Hepatocyte (in vitro differentiated cells): ENCODE data around the gene NFIX. TPM values are rescaled to one million over a fixed set of nuclear protein-coding genes. Genes with fewer than 3 reads are reported as not detected.

ENCODE experiments used
- DNase-seq: peaks from one replicate; pipeline ENCODE4 v3.0.0-alpha.2; 2016; ENCODE audit warnings: low spot score
- H2AFZ ChIP-seq: fragments of 200-600 bp; sonication (generic); 2 replicates; pipeline ENCODE4 v1.6.0; 2016; ENCODE audit warnings: antibody characterized with exemption, mild to moderate bottlenecking
- H3K27ac ChIP-seq: fragments of 200-600 bp; sonication (generic); 2 replicates; pipeline ENCODE4 v1.5.1; 2016; ENCODE audit warnings: mild to moderate bottlenecking
- H3K27me3 ChIP-seq: fragments of 200-600 bp; sonication (generic); 2 replicates; pipeline ENCODE4 v1.6.1; 2016
- H3K36me3 ChIP-seq: fragments of 200-600 bp; sonication (generic); replicated peaks from 2 replicates; pipeline ENCODE4 v1.5.1; 2016; ENCODE audit warnings: low read depth; ENCODE audit not compliant: insufficient read depth
- H3K4me1 ChIP-seq: fragments of 200-600 bp; sonication (generic); 2 replicates; pipeline ENCODE4 v1.5.1; 2016; ENCODE audit warnings: mild to moderate bottlenecking, moderate library complexity; ENCODE audit not compliant: insufficient read depth
- H3K4me2 ChIP-seq: fragments of 200-600 bp; sonication (generic); 2 replicates; pipeline ENCODE4 v1.6.0; 2016
- H3K4me3 ChIP-seq: fragments of 200-600 bp; sonication (generic); 2 replicates; pipeline ENCODE4 v1.5.1; 2016; ENCODE audit warnings: mild to moderate bottlenecking
- H3K79me2 ChIP-seq: fragments of 200-600 bp; sonication (generic); 2 replicates; pipeline ENCODE4 v1.6.0; 2017; ENCODE audit warnings: mild to moderate bottlenecking
- H3K9me2 ChIP-seq: fragments of 200-600 bp; sonication (generic); replicated peaks from 2 replicates; pipeline ENCODE4 v1.6.0; 2017; ENCODE audit warnings: mild to moderate bottlenecking; ENCODE audit not compliant: insufficient read depth
- H3K9me3 ChIP-seq: fragments of 200-600 bp; sonication (generic); 2 replicates; pipeline ENCODE4 v1.5.1; 2016; ENCODE audit warnings: low read depth, mild to moderate bottlenecking
- H4K20me1 ChIP-seq: fragments of 200-600 bp; sonication (generic); 2 replicates; pipeline ENCODE4 v1.6.0; 2016; ENCODE audit warnings: mild to moderate bottlenecking; ENCODE audit not compliant: insufficient read depth, poor library complexity, severe bottlenecking
- CTCF ChIP-seq: fragments of 200-600 bp; sonication (generic); IDR thresholded peaks from 2 replicates; pipeline ENCODE4 v1.5.1; 2016; ENCODE audit warnings: antibody characterized with exemption, mild to moderate bottlenecking; ENCODE audit not compliant: poor library complexity
- EZH2 ChIP-seq: fragments of 200-600 bp; sonication (generic); IDR thresholded peaks from 2 replicates; pipeline ENCODE4 v1.6.1; 2016; ENCODE audit warnings: antibody characterized with exemption, mild to moderate bottlenecking, borderline replicate concordance
- EZH2phosphoT487 ChIP-seq: fragments of 200-600 bp; sonication (generic); IDR thresholded peaks from one replicate; pipeline ENCODE4 v1.6.1; 2018; ENCODE audit warnings: antibody characterized with exemption, mild to moderate bottlenecking, low read depth, moderate library complexity; ENCODE audit not compliant: unreplicated experiment, severe bottlenecking
- WGBS: methylation state at CpG from one replicate; pipeline ENCODE4 v1.1.6; 2016; ENCODE audit warnings: low lambda C conversion rate; ENCODE audit errors: missing lambda C conversion rate; 5-methylcytosine and 5-hydroxymethylcytosine counted together
- polyA plus RNA-seq: library from polyadenylated mRNA; unstranded; fragments of >200 nt; fragmentation: Nextera tagmentation; extraction: Ambion mirVana; gene quantifications from 2 replicates; pipeline ENCODE4 v1.2.1, GENCODE V29; 2016
- total RNA-seq: library from RNA; depleted of rRNA; stranded (reverse); fragments of >200 nt; gene quantifications from 2 replicates; pipeline ENCODE4 v1.2.3, GENCODE V29; 2014

NFIX gene
- total and polyA plus RNA-seq, 2 experiments from 2014 or later: 10.2 to 12.8 TPM

- H3K4me1 ChIP-seq: peaks cover 48% of the 10 kb centered on the region
- H3K79me2 ChIP-seq: no peaks in the 10 kb centered on the region
- TF ChIP-seq CTCF (no peak), EZH2phosphoT487 (peak; percentile 75), EZH2 (peak; percentile 87)
- no peaks in the 10 kb centered on the region for H3K9me3 ChIP-seq
- H3K27ac ChIP-seq: no peak overlapping the region
- H4K20me1 ChIP-seq: peaks cover 9% of the 10 kb centered on the region
- peaks cover 65% of the 10 kb centered on the region for H3K27me3 ChIP-seq
- H2AFZ ChIP-seq: no peak overlapping the region
- DNase-seq: no peak
- WGBS: 9% methylated on average over 48 of the region's 58 CpGs
- H3K9me2 ChIP-seq: no peaks in the 10 kb centered on the region
- no peak overlapping the region for H3K4me3 ChIP-seq
- no peaks in the 10 kb centered on the region for H3K36me3 ChIP-seq
- H3K4me2 ChIP-seq: peak overlapping the region; percentile 71
Measured at GRCh38 chr19:13098277-13099072, 103.2 kb downstream of the NFIX start.

GRCh38 chr19:13099073-13099999 lies 104.1 kb downstream of the NFIX start:
- H3K9me3 ChIP-seq: no peaks in the 10 kb centered on the region
- H3K4me3 ChIP-seq: no peak overlapping the region
- peak; percentile 63 for DNase-seq
- H4K20me1 ChIP-seq: peaks cover 9% of the 10 kb centered on the region
- peaks cover 60% of the 10 kb centered on the region for H3K27me3 ChIP-seq
- no peaks in the 10 kb centered on the region for H3K79me2 ChIP-seq
- H2AFZ ChIP-seq: no peak overlapping the region
- 28% methylated on average over 51 of the region's 77 CpGs for WGBS
- TF ChIP-seq EZH2phosphoT487: no peak
- no peak for TF ChIP-seq CTCF
- peak; percentile 31 for TF ChIP-seq EZH2
- H3K4me1 ChIP-seq: peaks cover 46% of the 10 kb centered on the region
- H3K27ac ChIP-seq: no peak overlapping the region
- H3K4me2 ChIP-seq: peak overlapping the region; percentile 71
- no peaks in the 10 kb centered on the region for H3K9me2 ChIP-seq
- no peaks in the 10 kb centered on the region for H3K36me3 ChIP-seq

GRCh38 chr19:13100031-13100588 lies 104.8 kb downstream of the NFIX start:
- H3K36me3 ChIP-seq: no peaks in the 10 kb centered on the region
- H3K4me1 ChIP-seq: peaks cover 45% of the 10 kb centered on the region
- no peak overlapping the region for H3K4me2 ChIP-seq
- no peaks in the 10 kb centered on the region for H3K79me2 ChIP-seq
- no peak overlapping the region for H2AFZ ChIP-seq
- peaks cover 52% of the 10 kb centered on the region for H3K27me3 ChIP-seq
- peaks cover 6% of the 10 kb centered on the region for H4K20me1 ChIP-seq
- H3K27ac ChIP-seq: no peak overlapping the region
- 93% methylated on average over 12 of the region's 12 CpGs for WGBS
- TF ChIP-seq EZH2: no peak
- TF ChIP-seq CTCF: no peak
- no peak overlapping the region for H3K4me3 ChIP-seq
- no peak for DNase-seq
- no peaks in the 10 kb centered on the region for H3K9me3 ChIP-seq
- H3K9me2 ChIP-seq: no peaks in the 10 kb centered on the region
